Ovary (tissue), 9 donors: ENCODE results near the gene PLXNB3. TPM values are rescaled to one million over a fixed set of nuclear protein-coding genes. Genes with fewer than 3 reads are reported as not detected.

Experiments
- DNase-seq, 5 donors: peaks; one replicate each; pipeline ENCODE4 v3.0.0-alpha.2; 2019 to 2020
- H3K27ac ChIP-seq, 2 donors: fragments of 200-600 bp; one replicate each; pipeline versions ENCODE4 v1.5.1 to v1.8.0; 2019 to 2022
- H3K27me3 ChIP-seq: fragments of 200-600 bp; one replicate; pipeline ENCODE4 v1.8.0; 2022
- H3K36me3 ChIP-seq: fragments of 200-600 bp; sonication (generic); one replicate; pipeline ENCODE4 v1.5.1; 2019
- H3K4me1 ChIP-seq: one replicate; pipeline ENCODE4 v1.8.1; 2013; ENCODE audit warnings: mild to moderate bottlenecking, moderate library complexity; ENCODE audit not compliant: insufficient read depth
- H3K4me3 ChIP-seq: fragments of 200-600 bp; sonication (generic); one replicate; pipeline ENCODE4 v1.5.1; 2017
- H3K9me3 ChIP-seq, 2 donors: fragments of 200-600 bp in 1 of 2; sonication (generic) in 1 of 2; one replicate each; pipeline versions ENCODE4 v1.5.1 to v1.8.1; 2013 to 2019; ENCODE audit warnings: mild to moderate bottlenecking in 1 of 2, moderate library complexity in 1 of 2
- EP300 ChIP-seq: sonication (generic); formaldehyde crosslinking; IDR thresholded peaks from one replicate; pipeline ENCODE4 v1.6.1; 2017; ENCODE audit warnings: antibody characterized with exemption
- POLR2A ChIP-seq: fragments of 450-650 bp; IDR thresholded peaks from one replicate; pipeline ENCODE4 v1.6.1; 2017; ENCODE audit warnings: antibody characterized with exemption, mild to moderate bottlenecking, moderate library complexity
- WGBS, 3 donors: extraction: QIAGEN DNeasy Blood & Tissue Kit in 1 of 3; methylation state at CpG; one replicate each; pipeline versions ENCODE4 v1.1.5 to v1.1.7; 2013 to 2017; 5-methylcytosine and 5-hydroxymethylcytosine counted together
- intact Hi-C, 4 donors: fragments of 100-400 bp; cut with DNase I; formaldehyde crosslinking; loops; one replicate each; pipeline versions ENCODE4 v1.11.0 to v1.15.1; 2022 to 2023
- polyA plus RNA-seq, 2 donors: library from polyadenylated mRNA; stranded (reverse); fragments of 200-250 nt in 1 of 2; fragments of 350-450 nt in 1 of 2; fragmentation: Illumina TruSeq in 1 of 2; extraction: RNeasy Lipid Tissue Mini Kit (QIAGEN cat#74804) in 1 of 2; gene quantifications; one replicate each; pipeline ENCODE4 v1.2.3, GENCODE V29; 2013 to 2014
- total RNA-seq, 7 donors: library from RNA; depleted of rRNA in 2 of 7; stranded (reverse); fragments of >200 nt in 2 of 7; fragmentation: NEBNext Ultra II Directional in 3 of 7; extraction: Animal tissue kit (Norgen Biotek cat#: 25700) in 3 of 7; gene quantifications; one replicate each; pipeline versions ENCODE4 v1.1.0 to v1.2.4, GENCODE V29; 2016 to 2023
- TF ChIP-seq, protein P1 (sequence below), 3 donors: fragments of 450-650 bp in 2 of 3; fragments of 200-600 bp in 1 of 3; IDR thresholded peaks; one replicate each; pipeline versions ENCODE4 v1.5.1 to v1.8.0; 2016 to 2022; ENCODE audit warnings: antibody characterized with exemption in 3 of 3, mild to moderate bottlenecking in 1 of 3
- donor health status: DM: no; HTN: no; CAD: no; lungs with moderate emphysema.
- donor health status: DM: no; HTN: no; CAD: no.
- donor health status: Bipolar disorder and iron deficiency.
- donor health status: DM: yes; HTN: yes; CAD: no.
- donor health status: DM: no; HTN: no; CAD: no.
- donor health status: DM: yes; HTN: yes; CAD: no.

The PLXNB3 gene
- total and polyA plus RNA-seq, 9 donors = 0.46 to 5.0 (median 0.95) TPM

DNA sequence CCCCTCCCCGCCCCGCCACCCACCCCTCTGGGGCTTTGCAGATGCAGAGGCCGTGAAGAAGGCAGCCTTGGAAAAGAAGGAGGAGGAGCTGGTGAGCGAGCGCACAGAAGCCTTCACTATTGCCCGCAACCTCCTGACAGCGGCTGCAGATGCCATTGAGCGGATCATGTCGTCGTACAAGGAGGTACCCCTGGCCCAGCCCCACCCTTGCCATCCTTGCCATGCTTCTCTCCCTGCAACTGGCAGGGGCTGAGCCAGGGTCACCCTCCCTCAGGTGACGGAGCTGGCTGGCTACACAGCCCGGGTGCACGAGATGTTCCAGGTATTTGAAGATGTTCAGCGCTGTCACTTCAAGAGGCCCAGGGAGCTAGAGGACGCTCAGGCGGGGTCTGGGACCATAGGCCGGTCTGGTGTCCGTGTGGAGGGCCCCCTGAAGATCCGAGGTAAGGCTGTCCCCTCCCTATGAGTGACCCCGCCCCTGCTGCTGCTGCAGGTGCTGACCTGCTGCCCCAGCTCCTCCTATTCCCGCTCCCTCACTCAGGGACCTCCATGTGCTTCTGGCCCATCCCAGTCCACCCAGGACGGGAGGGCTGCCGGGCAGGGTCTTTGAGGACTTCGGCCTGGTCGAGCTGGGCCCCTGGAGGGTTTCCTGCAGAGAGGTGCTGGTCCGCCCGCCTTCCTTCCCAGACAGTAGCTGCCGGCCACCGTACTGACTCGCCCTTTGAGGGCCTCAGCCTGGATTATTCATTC, 27.8 kb upstream of the PLXNB3 start:
- intact Hi-C loops = no loop called here
- Histone ChIP-seq H3K36me3 (no peaks in the 10 kb centered on the region), H3K27me3 (no peaks in the 10 kb centered on the region), H3K4me1 (no peaks in the 10 kb centered on the region), H3K27ac (no peak overlapping the region), H3K4me3 (no peak overlapping the region), H3K9me3 (no peaks in the 10 kb centered on the region)
- TF ChIP-seq, protein P1, sequence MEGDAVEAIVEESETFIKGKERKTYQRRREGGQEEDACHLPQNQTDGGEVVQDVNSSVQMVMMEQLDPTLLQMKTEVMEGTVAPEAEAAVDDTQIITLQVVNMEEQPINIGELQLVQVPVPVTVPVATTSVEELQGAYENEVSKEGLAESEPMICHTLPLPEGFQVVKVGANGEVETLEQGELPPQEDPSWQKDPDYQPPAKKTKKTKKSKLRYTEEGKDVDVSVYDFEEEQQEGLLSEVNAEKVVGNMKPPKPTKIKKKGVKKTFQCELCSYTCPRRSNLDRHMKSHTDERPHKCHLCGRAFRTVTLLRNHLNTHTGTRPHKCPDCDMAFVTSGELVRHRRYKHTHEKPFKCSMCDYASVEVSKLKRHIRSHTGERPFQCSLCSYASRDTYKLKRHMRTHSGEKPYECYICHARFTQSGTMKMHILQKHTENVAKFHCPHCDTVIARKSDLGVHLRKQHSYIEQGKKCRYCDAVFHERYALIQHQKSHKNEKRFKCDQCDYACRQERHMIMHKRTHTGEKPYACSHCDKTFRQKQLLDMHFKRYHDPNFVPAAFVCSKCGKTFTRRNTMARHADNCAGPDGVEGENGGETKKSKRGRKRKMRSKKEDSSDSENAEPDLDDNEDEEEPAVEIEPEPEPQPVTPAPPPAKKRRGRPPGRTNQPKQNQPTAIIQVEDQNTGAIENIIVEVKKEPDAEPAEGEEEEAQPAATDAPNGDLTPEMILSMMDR (IDR thresholded peaks at IDR 0.05) = no peak
- TF ChIP-seq EP300 (no peak), POLR2A (no peak)
- 81 to 88% (median 85%) methylated on average over 28 to 30 of the region's 30 CpGs for WGBS, 3 donors
- no peak for DNase-seq

DNA sequence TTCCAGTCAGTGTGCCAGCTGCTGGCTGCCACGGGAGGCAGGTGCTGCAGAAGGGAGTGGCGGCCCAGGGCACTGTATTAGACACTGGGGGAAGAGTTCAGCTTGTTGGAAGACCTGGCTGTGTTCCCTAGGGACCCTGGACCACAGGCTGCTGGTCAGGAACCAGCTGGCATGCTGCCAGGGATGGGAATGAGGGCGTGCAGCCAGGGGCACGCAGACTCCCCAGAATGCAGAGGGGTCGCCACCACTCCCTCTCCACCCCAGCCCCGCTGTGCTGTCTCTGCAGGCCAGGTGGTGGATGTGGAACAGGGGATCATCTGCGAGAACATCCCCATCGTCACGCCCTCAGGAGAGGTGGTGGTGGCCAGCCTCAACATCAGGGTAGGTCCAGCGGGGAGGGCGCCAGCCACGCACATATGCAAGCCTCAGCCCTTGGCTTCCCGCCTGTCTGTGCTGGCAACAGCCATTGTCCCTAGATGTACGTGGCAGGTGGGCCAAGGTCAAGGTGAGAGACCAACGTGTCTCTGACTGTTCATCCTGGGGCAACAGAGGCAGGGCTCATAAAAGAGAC, 27.1 kb upstream of the PLXNB3 start:
- no peaks in the 10 kb centered on the region for H3K36me3 ChIP-seq
- H3K4me1 ChIP-seq = no peaks in the 10 kb centered on the region
- H3K27ac ChIP-seq = no peak overlapping the region
- no peaks in the 10 kb centered on the region for H3K9me3 ChIP-seq
- intact Hi-C loops = no loop called here
- WGBS, 3 donors = 73 to 77% (median 74%) methylated on average over 15 of the region's 15 CpGs
- H3K27me3 ChIP-seq = no peaks in the 10 kb centered on the region
- no peak for DNase-seq
- H3K4me3 ChIP-seq = no peak overlapping the region
- TF ChIP-seq EP300 (no peak), POLR2A (no peak)
- TF ChIP-seq, protein P1 (IDR thresholded peaks at IDR 0.05) = no peak

DNA sequence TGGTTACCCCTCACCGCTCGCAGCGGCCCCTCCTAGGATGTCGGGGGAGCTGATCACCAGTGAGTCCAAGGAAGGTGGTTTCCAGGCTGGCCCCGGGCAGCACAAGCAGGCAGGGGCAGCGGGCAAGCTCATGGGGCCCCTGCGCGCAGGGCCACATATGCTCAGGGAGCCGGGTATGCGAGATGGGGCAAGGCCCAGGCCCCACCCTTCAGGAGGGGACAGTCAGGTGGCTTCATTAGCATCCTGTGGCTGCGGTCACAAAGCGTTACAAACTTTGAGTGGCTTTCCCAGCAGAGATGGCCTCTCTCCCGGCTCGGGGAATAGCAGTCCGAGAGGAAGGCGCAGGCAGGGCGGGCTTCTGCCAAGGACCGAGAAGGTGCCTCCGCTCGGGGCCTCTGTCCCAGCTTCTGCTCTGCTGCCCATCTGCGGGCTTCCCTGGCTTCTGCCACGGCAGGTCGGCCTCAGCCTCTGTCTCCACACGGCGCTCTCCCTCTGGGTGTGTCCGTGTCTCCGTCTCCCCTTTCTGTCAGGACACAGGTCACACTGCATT, 25.9 kb upstream of the PLXNB3 start:
- Histone ChIP-seq H3K9me3 (no peaks in the 10 kb centered on the region), H3K4me1 (peaks cover under 1% of the 10 kb centered on the region), H3K4me3 (no peak overlapping the region), H3K27me3 (no peaks in the 10 kb centered on the region), H3K36me3 (no peaks in the 10 kb centered on the region), H3K27ac (no peak overlapping the region)
- intact Hi-C loops = no loop called here
- WGBS, 3 donors = 90 to 94% (median 92%) methylated on average over 27 of the region's 27 CpGs
- TF ChIP-seq EP300 (no peak), POLR2A (no peak)
- TF ChIP-seq, protein P1 (IDR thresholded peaks at IDR 0.05) = no peak
- DNase-seq = no peak

DNA sequence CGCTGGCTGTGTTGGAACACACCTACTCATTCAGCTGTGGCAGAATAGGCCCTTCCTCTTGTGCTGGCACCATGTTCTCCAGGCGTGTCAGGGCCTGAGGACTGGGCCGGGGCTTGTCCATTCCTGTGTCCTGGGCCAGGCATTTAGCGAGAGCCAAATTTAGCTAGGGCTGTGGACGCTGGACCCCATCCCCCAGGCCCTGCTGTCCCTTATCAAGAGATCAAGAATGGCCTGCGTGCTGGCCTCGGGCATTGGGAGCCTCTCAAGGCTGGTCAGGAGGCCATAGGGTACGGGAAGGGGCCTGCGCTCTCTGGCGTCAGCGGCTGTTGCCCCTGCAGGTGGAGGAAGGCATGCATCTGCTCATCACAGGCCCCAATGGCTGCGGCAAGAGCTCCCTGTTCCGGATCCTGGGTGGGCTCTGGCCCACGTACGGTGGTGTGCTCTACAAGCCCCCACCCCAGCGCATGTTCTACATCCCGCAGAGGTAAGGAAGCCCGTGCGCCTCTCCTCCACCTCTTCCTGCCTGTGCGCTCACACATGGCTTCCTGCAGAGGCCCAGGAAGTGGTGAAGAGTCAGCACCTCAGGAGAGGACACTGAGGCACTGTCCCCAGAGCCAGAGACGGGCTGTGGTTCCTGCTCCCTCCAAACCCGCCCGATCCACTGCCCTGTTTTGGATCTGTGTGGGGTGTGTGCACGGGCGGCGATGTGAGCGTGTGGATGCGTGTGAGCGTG, 24.1 kb upstream of the PLXNB3 start:
- H3K4me3 ChIP-seq = no peak overlapping the region
- peaks cover 2% of the 10 kb centered on the region for H3K4me1 ChIP-seq
- H3K9me3 ChIP-seq = no peaks in the 10 kb centered on the region
- no peaks in the 10 kb centered on the region for H3K36me3 ChIP-seq
- H3K27me3 ChIP-seq = no peaks in the 10 kb centered on the region
- intact Hi-C loops = no loop called here
- TF ChIP-seq EP300 (no peak), POLR2A (no peak)
- TF ChIP-seq, protein P1 (IDR thresholded peaks at IDR 0.05) = no peak
- no peak overlapping the region for H3K27ac ChIP-seq
- 87 to 90% (median 89%) methylated on average over 28 to 29 of the region's 29 CpGs for WGBS, 3 donors
- no peak for DNase-seq
